Breast epithelium (tissue), 4 donors: ENCODE results near the gene CYB561A3. TPM values are rescaled to one million over a fixed set of nuclear protein-coding genes. Genes with fewer than 3 reads are reported as not detected.

Source experiments
- DNase-seq, 2 donors: peaks; one replicate each; pipeline ENCODE4 v3.0.0-alpha.2; 2019; ENCODE audit warnings: low spot score in 2 of 2
- H3K27ac ChIP-seq, 2 donors: fragments of 200-600 bp; sonication (generic) in 1 of 2; one replicate each; pipeline ENCODE4 v1.5.1; 2016 to 2019; ENCODE audit warnings: mild to moderate bottlenecking in 1 of 2
- H3K27me3 ChIP-seq, 2 donors: fragments of 200-600 bp; sonication (generic) in 1 of 2; one replicate each; pipeline versions ENCODE4 v1.5.1 to v1.6.0; 2017 to 2019; ENCODE audit warnings: control low read depth in 1 of 2, mild to moderate bottlenecking in 1 of 2
- H3K36me3 ChIP-seq: fragments of 200-600 bp; one replicate; pipeline ENCODE4 v1.5.1; 2019
- H3K4me1 ChIP-seq, 2 donors: fragments of 200-600 bp; sonication (generic); one replicate each; pipeline ENCODE4 v1.5.1; 2016 to 2019; ENCODE audit warnings: control low read depth in 1 of 2
- H3K4me3 ChIP-seq, 3 donors: fragments of 200-600 bp; sonication (generic); 1 replicate in 2 of 3; 2 replicates in 1 of 3; pipeline ENCODE4 v1.5.1; 2016 to 2019; ENCODE audit warnings: mild to moderate bottlenecking in 3 of 3, moderate library complexity in 2 of 3
- H3K9me3 ChIP-seq, 2 donors: fragments of 200-600 bp; sonication (generic) in 1 of 2; one replicate each; pipeline ENCODE4 v1.5.1; 2016 to 2019; ENCODE audit warnings: control low read depth in 1 of 2
- POLR2A ChIP-seq: fragments of 450-650 bp; IDR thresholded peaks from one replicate; pipeline ENCODE4 v1.6.1; 2016; ENCODE audit warnings: antibody characterized with exemption, mild to moderate bottlenecking, moderate library complexity
- POLR2AphosphoS5 ChIP-seq, 3 donors: sonication (generic); formaldehyde crosslinking; IDR thresholded peaks; one replicate each; pipeline ENCODE4 v1.6.1; 2017; ENCODE audit warnings: antibody characterized with exemption in 3 of 3
- intact Hi-C: fragments of 100-400 bp; cut with DNase I; formaldehyde crosslinking; loops from one replicate; pipeline ENCODE4 v1.15.1; 2023; ENCODE audit warnings: low total_unique reads
- total RNA-seq, 3 donors: library from RNA; depleted of rRNA; stranded (reverse); fragments of >200 nt; gene quantifications; one replicate each; pipeline ENCODE4 v1.1.0, GENCODE V29; 2016
- TF ChIP-seq, protein P1 (sequence below), 3 donors: fragments of 450-650 bp; IDR thresholded peaks; one replicate each; pipeline ENCODE4 v1.5.1; 2016 to 2017; ENCODE audit warnings: antibody characterized with exemption in 3 of 3, mild to moderate bottlenecking in 3 of 3, moderate library complexity in 3 of 3

CYB561A3 gene
- total RNA-seq, 3 donors from 2014 or later, result 36.7 to 46.9 (median 44.3) TPM

DNA sequence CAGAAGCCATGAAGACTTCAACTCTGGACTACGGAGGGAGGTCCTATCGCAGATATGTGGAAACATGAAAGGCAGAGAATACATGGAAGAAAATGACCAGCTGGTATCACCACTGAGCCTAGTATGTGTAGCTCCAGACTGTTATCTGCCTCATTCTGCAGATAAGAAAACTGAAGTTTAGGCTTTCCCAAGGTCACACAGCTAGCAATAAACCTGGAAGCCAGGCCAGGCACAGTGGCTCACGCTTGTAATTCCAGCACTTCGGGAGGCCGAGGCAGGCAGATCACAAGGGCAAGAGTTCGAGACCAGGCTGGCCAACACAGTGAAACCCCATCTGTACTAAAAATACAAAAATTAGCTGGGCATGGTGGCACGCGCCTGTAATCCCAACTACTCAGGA is 50.9 kb downstream of the CYB561A3 start:
- H3K4me1 ChIP-seq, result no peaks in the 10 kb centered on the region
- no peaks in the 10 kb centered on the region for H3K27me3 ChIP-seq
- H3K4me3 ChIP-seq, result no peak overlapping the region
- intact Hi-C loops, result no loop called here
- H3K9me3 ChIP-seq, result no peaks in the 10 kb centered on the region
- peaks cover 39% of the 10 kb centered on the region for H3K36me3 ChIP-seq
- no peak overlapping the region for H3K27ac ChIP-seq
- DNase-seq, result no peak
- TF ChIP-seq, protein P1, sequence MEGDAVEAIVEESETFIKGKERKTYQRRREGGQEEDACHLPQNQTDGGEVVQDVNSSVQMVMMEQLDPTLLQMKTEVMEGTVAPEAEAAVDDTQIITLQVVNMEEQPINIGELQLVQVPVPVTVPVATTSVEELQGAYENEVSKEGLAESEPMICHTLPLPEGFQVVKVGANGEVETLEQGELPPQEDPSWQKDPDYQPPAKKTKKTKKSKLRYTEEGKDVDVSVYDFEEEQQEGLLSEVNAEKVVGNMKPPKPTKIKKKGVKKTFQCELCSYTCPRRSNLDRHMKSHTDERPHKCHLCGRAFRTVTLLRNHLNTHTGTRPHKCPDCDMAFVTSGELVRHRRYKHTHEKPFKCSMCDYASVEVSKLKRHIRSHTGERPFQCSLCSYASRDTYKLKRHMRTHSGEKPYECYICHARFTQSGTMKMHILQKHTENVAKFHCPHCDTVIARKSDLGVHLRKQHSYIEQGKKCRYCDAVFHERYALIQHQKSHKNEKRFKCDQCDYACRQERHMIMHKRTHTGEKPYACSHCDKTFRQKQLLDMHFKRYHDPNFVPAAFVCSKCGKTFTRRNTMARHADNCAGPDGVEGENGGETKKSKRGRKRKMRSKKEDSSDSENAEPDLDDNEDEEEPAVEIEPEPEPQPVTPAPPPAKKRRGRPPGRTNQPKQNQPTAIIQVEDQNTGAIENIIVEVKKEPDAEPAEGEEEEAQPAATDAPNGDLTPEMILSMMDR (IDR thresholded peaks at IDR 0.05), result no peak
- TF ChIP-seq POLR2A (no peak), POLR2AphosphoS5 (IDR thresholded peaks at IDR 0.05) (no peak)

DNA sequence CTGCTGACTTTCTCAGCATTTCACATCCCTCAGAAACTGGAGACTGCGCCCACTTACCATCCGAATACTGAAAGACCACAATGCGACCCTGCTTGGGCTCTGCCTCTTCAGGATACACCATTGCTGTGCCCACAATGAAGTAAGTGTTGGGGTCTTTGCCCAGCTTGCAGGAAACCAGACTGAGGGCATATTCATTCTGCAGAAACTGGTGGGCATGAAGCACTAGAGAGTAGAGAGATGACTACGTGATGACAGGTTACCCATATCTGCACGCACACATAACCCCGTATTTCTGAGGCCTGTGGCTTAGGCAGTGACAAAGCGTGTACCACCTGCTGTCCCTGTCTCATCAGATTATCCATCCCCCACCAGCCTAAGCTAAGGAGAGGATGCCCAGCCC is 51.9 kb downstream of the CYB561A3 start:
- TF ChIP-seq POLR2AphosphoS5 (IDR thresholded peaks at IDR 0.05) (no peak), POLR2A (no peak)
- TF ChIP-seq, protein P1 (IDR thresholded peaks at IDR 0.05), result no peak
- Histone ChIP-seq H3K36me3 (peaks cover 30% of the 10 kb centered on the region), H3K27me3 (no peaks in the 10 kb centered on the region), H3K4me1 (no peaks in the 10 kb centered on the region), H3K9me3 (no peaks in the 10 kb centered on the region), H3K4me3 (no peak overlapping the region), H3K27ac (no peak overlapping the region)
- intact Hi-C loops, result no loop called here
- DNase-seq, result no peak

DNA sequence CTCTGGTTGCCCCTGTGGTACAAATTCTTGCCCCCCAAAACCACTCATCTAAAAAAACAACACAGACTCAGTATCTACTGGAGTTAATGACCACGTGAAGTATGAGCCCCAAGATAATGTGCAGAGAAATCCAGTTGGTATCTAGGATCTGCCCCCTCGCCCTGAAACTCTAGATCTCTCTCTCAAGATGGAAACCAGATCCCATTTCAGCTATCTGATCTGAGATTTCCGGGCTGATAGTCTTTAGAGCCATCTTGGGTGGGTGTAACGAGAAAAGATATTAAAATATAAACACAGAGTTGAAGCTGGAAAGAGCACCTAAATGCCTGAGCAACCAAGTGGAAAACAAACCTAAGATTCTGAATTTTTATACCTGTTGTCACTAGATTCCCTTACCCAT is 52.5 kb downstream of the CYB561A3 start:
- no peak overlapping the region for H3K27ac ChIP-seq
- TF ChIP-seq, protein P1 (IDR thresholded peaks at IDR 0.05), result no peak
- TF ChIP-seq POLR2AphosphoS5 (IDR thresholded peaks at IDR 0.05) (no peak), POLR2A (no peak)
- DNase-seq, result no peak
- H3K4me1 ChIP-seq, result no peaks in the 10 kb centered on the region
- no peaks in the 10 kb centered on the region for H3K27me3 ChIP-seq
- H3K9me3 ChIP-seq, result no peaks in the 10 kb centered on the region
- H3K4me3 ChIP-seq, result no peak overlapping the region
- intact Hi-C loops, result no loop called here
- H3K36me3 ChIP-seq, result peaks cover 30% of the 10 kb centered on the region

DNA sequence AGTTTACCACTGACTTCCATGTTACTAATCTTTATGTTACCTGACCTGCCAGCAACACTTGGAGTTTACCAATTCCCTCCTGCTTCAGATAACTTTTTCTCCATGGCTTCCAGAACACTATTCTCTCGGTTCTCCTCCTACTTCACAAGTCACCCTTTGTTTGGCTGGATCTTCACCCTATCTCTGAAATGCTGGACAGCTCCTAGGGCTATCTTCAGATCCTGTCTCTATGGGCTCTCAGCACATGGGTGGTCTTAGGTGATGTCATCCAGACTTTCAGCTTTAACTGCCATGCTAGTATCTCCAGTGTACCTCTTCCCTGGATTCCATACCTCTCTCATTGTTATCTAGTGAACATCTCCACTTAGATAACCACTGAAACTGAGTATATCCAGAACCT is 54.3 kb downstream of the CYB561A3 start:
- Histone ChIP-seq H3K9me3 (no peaks in the 10 kb centered on the region), H3K4me3 (no peak overlapping the region), H3K36me3 (peaks cover 30% of the 10 kb centered on the region), H3K27me3 (no peaks in the 10 kb centered on the region), H3K4me1 (no peaks in the 10 kb centered on the region), H3K27ac (no peak overlapping the region)
- no peak for TF ChIP-seq POLR2AphosphoS5 (IDR thresholded peaks at IDR 0.05)
- TF ChIP-seq, protein P1 (IDR thresholded peaks at IDR 0.05), result no peak
- TF ChIP-seq POLR2A, result no peak
- no peak for DNase-seq
- intact Hi-C loops, result no loop called here

DNA sequence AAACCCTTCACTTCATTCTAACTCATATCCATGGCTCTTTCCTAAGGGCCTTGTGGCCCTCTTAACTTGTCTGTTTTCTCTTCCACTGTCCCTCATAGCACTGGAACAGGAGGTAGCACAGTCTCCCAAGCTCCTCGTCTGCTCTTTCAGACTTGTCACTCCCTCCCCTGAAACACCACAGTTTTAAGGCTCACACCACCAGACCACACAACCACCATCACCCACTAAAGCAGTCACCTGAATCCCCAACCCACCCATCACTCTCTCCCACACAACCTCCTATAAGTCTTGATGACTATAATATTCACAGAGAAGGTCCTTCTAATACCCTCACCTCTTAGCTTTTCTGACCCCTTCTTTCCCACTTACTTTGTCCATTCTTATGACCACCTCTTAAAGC is 55.5 kb downstream of the CYB561A3 start:
- H3K9me3 ChIP-seq, result no peaks in the 10 kb centered on the region
- H3K4me1 ChIP-seq, result no peaks in the 10 kb centered on the region
- H3K36me3 ChIP-seq, result peaks cover 19% of the 10 kb centered on the region
- no peak for DNase-seq
- no peak for TF ChIP-seq POLR2A
- TF ChIP-seq POLR2AphosphoS5 (IDR thresholded peaks at IDR 0.05), result no peak
- TF ChIP-seq, protein P1 (IDR thresholded peaks at IDR 0.05), result no peak
- H3K27ac ChIP-seq, result no peak overlapping the region
- H3K4me3 ChIP-seq, result no peak overlapping the region
- intact Hi-C loops, result no loop called here
- no peaks in the 10 kb centered on the region for H3K27me3 ChIP-seq
